ENCODE measurements around the gene F3.
A peak's percentile ranks its signal among the peaks of the same experiment; 100 is the strongest.

F3 gene

DNA sequence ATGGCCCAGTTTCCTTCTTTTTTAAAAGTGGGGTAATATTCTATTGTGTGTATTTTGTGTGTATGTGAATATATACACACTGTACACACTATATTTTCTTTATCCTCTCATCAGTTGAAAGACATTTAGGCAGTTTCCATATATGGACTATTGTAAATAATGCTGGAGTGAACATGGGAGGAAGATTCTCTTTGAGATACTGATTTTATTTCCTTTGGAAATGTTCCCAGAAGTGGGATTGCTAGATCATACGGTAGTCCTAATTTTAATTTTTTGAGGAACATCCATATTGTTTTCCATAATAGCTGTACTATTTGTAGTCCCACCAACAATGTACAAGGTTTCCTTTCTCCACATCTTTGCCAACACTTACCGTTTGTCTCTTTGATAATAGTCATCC lies 51.0 kb downstream of the F3 start:
- TF ChIP-seq, protein P1, sequence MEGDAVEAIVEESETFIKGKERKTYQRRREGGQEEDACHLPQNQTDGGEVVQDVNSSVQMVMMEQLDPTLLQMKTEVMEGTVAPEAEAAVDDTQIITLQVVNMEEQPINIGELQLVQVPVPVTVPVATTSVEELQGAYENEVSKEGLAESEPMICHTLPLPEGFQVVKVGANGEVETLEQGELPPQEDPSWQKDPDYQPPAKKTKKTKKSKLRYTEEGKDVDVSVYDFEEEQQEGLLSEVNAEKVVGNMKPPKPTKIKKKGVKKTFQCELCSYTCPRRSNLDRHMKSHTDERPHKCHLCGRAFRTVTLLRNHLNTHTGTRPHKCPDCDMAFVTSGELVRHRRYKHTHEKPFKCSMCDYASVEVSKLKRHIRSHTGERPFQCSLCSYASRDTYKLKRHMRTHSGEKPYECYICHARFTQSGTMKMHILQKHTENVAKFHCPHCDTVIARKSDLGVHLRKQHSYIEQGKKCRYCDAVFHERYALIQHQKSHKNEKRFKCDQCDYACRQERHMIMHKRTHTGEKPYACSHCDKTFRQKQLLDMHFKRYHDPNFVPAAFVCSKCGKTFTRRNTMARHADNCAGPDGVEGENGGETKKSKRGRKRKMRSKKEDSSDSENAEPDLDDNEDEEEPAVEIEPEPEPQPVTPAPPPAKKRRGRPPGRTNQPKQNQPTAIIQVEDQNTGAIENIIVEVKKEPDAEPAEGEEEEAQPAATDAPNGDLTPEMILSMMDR (IDR thresholded peaks at IDR 0.05; ENCODE audit: insufficient read depth, missing control alignments): no peak
- DNase-seq (ENCODE audit: insufficient read length, low spot score): no peak
- FAIRE-seq: no peak

DNA sequence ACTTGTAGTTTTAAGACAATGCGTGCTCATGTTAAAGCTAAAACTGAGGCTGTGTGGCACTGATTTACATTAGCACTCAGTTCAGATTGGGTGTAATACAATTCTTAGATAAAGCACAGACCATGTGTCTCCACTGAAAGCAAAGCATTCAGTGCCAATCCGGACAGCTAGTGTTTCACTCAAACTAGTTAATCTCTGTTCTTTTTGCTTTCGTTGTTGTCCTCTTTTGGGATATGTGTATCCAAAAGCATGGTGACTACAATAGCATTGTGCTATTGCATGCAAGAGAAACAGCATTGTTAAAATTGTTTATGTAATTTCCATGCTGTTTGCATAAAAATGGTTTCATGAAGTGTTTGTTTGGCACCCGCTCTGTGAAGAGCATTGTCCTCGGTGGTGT lies 54.6 kb downstream of the F3 start:
- DNase-seq (ENCODE audit: insufficient read length, low spot score) (no peak), FAIRE-seq (no peak)
- TF ChIP-seq, protein P1 (IDR thresholded peaks at IDR 0.05; ENCODE audit: insufficient read depth, missing control alignments): no peak

DNA sequence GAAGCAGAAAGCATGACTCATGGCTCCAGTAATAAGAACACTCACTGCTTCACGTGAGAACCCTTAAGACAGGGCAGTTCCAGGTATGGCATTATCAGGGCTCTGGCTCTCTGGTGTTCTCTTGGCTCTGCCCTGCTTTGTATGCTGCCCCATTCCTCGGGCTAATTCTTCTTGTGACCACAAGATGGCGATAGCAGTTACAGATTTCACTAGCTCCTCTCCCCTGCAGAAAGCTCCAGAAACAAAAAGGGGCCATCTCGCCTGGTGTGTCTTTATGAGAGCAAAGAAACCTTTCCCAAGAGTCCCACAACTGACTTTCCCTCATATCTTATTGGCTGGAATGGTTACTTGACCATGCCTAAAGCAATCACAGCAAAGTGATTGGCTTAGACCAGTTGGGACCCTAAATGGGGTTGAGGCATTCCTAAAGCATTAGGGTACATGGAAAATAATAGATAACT lies 60.1 kb downstream of the F3 start:
- FAIRE-seq (no peak), DNase-seq (ENCODE audit: insufficient read length, low spot score) (peak; percentile 13)
- TF ChIP-seq, protein P1 (IDR thresholded peaks at IDR 0.05; ENCODE audit: insufficient read depth, missing control alignments): peak; percentile 88

DNA sequence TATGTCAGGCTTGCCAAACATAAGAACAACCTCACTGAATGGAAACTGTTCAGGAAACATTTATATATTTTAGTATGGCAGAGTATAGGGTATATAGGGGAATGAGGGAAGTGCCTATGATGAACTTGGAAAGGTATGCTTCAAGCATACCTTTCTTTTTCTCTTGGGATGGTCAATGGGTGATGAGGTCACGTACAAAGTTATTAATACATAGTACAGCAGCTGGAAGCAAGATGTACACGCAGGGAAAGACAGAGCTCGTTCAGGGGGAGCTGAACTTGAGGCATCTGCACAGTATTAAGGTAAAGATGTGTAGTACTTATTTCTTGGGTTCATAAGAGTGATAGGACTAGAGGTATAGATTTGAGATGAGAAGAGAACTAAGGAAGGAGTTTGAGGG lies 61.9 kb downstream of the F3 start:
- FAIRE-seq (no peak), DNase-seq (ENCODE audit: insufficient read length, low spot score) (no peak)
- TF ChIP-seq, protein P1 (IDR thresholded peaks at IDR 0.05; ENCODE audit: insufficient read depth, missing control alignments): no peak

All from D721Med (cell line).